Left lung (tissue), 14 donors: ENCODE data around the gene PCDHGB1. TPM values are rescaled to one million over a fixed set of nuclear protein-coding genes. Genes with fewer than 3 reads are reported as not detected.
"Not testable (repeated sequence)": the region's sequence is repeated elsewhere in the genome, so short reads cannot be mapped to it uniquely, and the experiment has no call there.

Experiments
- ATAC-seq: fragments of 200-7000 bp; cut with Tn5 transposase; one replicate; pipeline ENCODE4 v1.9.1; 2020; ENCODE audit warnings: moderate library complexity
- DNase-seq, 4 donors: peaks; one replicate each; pipeline ENCODE4 v3.0.0-alpha.2; 2013 to 2020
- H3K27ac ChIP-seq, 2 donors: fragments of 200-600 bp; sonication (generic) in 1 of 2; one replicate each; pipeline versions ENCODE4 v1.5.0 to v1.8.0; 2020 to 2021
- H3K27me3 ChIP-seq, 2 donors: fragments of 200-600 bp; sonication (generic) in 1 of 2; one replicate each; pipeline versions ENCODE4 v1.5.0 to v1.8.0; 2020 to 2021
- H3K36me3 ChIP-seq, 2 donors: fragments of 200-600 bp; sonication (generic) in 1 of 2; one replicate each; pipeline versions ENCODE4 v1.5.0 to v1.8.0; 2020 to 2021
- H3K4me1 ChIP-seq, 2 donors: fragments of 200-600 bp; one replicate each; pipeline ENCODE4 v1.8.0; 2021
- H3K4me3 ChIP-seq, 2 donors: fragments of 200-600 bp; sonication (generic) in 1 of 2; one replicate each; pipeline versions ENCODE4 v1.5.0 to v1.8.0; 2020 to 2021; ENCODE audit warnings: mild to moderate bottlenecking in 1 of 2
- H3K9me3 ChIP-seq, 2 donors: fragments of 200-600 bp; sonication (generic) in 1 of 2; one replicate each; pipeline versions ENCODE4 v1.5.0 to v1.8.0; 2020 to 2021
- CTCF ChIP-seq, 2 donors: fragments of 200-600 bp; sonication (generic) in 1 of 2; IDR thresholded peaks; one replicate each; pipeline versions ENCODE4 v1.5.0 to v1.8.0; 2021; ENCODE audit warnings: antibody characterized with exemption in 2 of 2
- intact Hi-C, 2 donors: fragments of 100-400 bp; cut with DNase I; formaldehyde crosslinking; loops; one replicate each; pipeline versions ENCODE4 v1.11.2 to v1.14.2; 2022
- long read RNA-seq, 12 donors: library from polyadenylated mRNA in 2 of 12; unstranded in 2 of 12; transcript quantifications; one replicate each; pipeline ENCODE4 v2.0.0 and lab custom pipeline, GENCODE V29; 2019 to 2026
- polyA plus RNA-seq, 6 donors: library from polyadenylated mRNA; unstranded; fragments of 120-200 nt; gene quantifications; one replicate each; pipeline ENCODE4 v1.2.1, GENCODE V29; 2013; ENCODE audit not compliant: insufficient read length in 6 of 6
- total RNA-seq, 2 donors: library from RNA; stranded (reverse); fragmentation: NEBNext Ultra II Directional; extraction: Animal tissue kit (Norgen Biotek cat#: 25700); gene quantifications; one replicate each; pipeline ENCODE4 v1.2.1, GENCODE V29; 2021
- donor health status: DM: no; HTN: yes; CAD: no.
- donor health status: DM: no; HTN: no; CAD: no.

PCDHGB1 gene
- total RNA-seq (1 to 10 TPM; 1.7 to 2.1 TPM), polyA plus RNA-seq (1 to 10 TPM; 1.4 to 2.3 (median 1.7) TPM)
- long read RNA-seq, donor 1, full-length matches to known transcripts, result 1 of 1 reads
- long read RNA-seq, donor 1, partial matches to known transcripts, result 0 of 1 reads
- long read RNA-seq, donor 1, other reads (novel, unspliced or antisense), result 0 of 1 reads
- long read RNA-seq, donor 2, full-length matches to known transcripts, result 3 of 3 reads
- long read RNA-seq, donor 2, partial matches to known transcripts, result 0 of 3 reads
- long read RNA-seq, donor 2, other reads (novel, unspliced or antisense), result 0 of 3 reads
- long read RNA-seq, donor 3, result 0 reads
- long read RNA-seq, donor 4, result 0 reads
- long read RNA-seq, donor 5, full-length matches to known transcripts, result 5 of 5 reads
- long read RNA-seq, donor 5, partial matches to known transcripts, result 0 of 5 reads
- long read RNA-seq, donor 5, other reads (novel, unspliced or antisense), result 0 of 5 reads
- long read RNA-seq, donor 6, full-length matches to known transcripts, result 2 of 2 reads
- long read RNA-seq, donor 6, partial matches to known transcripts, result 0 of 2 reads
- long read RNA-seq, donor 6, other reads (novel, unspliced or antisense), result 0 of 2 reads
- long read RNA-seq, donor 7, partial matches to known transcripts, result 0 of 1 reads
- long read RNA-seq, donor 7, other reads (novel, unspliced or antisense), result 0 of 1 reads
- long read RNA-seq, donor 8, partial matches to known transcripts, result 0 of 2 reads
- long read RNA-seq, donor 8, other reads (novel, unspliced or antisense), result 0 of 2 reads
- long read RNA-seq, donor 9, result 0 reads
- long read RNA-seq, donor 10, result 0 reads
- long read RNA-seq, donor 11, full-length matches to known transcripts, result 7 of 7 reads
- long read RNA-seq, donor 11, partial matches to known transcripts, result 0 of 7 reads
- long read RNA-seq, donor 11, other reads (novel, unspliced or antisense), result 0 of 7 reads
- long read RNA-seq, donor 12, partial matches to known transcripts, result 0 of 2 reads
- long read RNA-seq, donor 12, other reads (novel, unspliced or antisense), result 0 of 2 reads

- DNase-seq, result no peak
- TF ChIP-seq CTCF (IDR thresholded peaks at IDR 0.05), result no peak
- ATAC-seq, result no peak
- H3K36me3 ChIP-seq, result no peaks in the 10 kb centered on the region
- no peak within 1 kb of the TSS for H3K4me3 ChIP-seq
- H3K4me1 ChIP-seq, result no peaks in the 10 kb centered on the region
- H3K27me3 ChIP-seq, result peaks cover 5 to 74% of the 10 kb centered on the region in 2 donors
- H3K27ac ChIP-seq, result no peak within 1 kb of the TSS
- peaks cover 0 to 77% of the 10 kb centered on the region in 2 donors for H3K9me3 ChIP-seq
- intact Hi-C loops, result loop anchor here in 1 of 2 donors (10.0 kb wide), 1 partner anchor 215 kb away; no protein-coding TSS in a partner anchor
Measured at GRCh38 chr5:141349917-141350619, at the start of gene PCDHGB1. Gene PCDHGB1, plus strand, starts transcription at chr5:141350099. Its CDS starts 162 bp downstream, at chr5:141350261.

GRCh38 chr5:141303756-141304155, 46.1 kb upstream of the PCDHGB1 start, which contains the start of gene SLC25A2:
Gene SLC25A2, minus strand, starts transcription at chr5:141304049. Its CDS starts 184 bp downstream, at chr5:141303865.
- Histone ChIP-seq H3K4me1 (no peaks in the 10 kb centered on the region), H3K27ac (no peak within 1 kb of the TSS), H3K4me3 (no peak within 1 kb of the TSS), H3K9me3 (peaks cover 0 to 100% of the 10 kb centered on the region in 2 donors), H3K36me3 (peaks cover 0 to 12% of the 10 kb centered on the region in 2 donors), H3K27me3 (no peaks in the 10 kb centered on the region)
- DNase-seq (peak in 1 of 4 donors; percentile 62), ATAC-seq (no peak)
- no peak for TF ChIP-seq CTCF (IDR thresholded peaks at IDR 0.05)
- intact Hi-C loops, result no loop called here

GRCh38 chr5:141306630-141307029, 43.3 kb upstream of the PCDHGB1 start:
- H3K4me3 ChIP-seq, result no peak overlapping the region
- peaks cover 0 to 12% of the 10 kb centered on the region in 2 donors for H3K36me3 ChIP-seq
- TF ChIP-seq CTCF (IDR thresholded peaks at IDR 0.05), result no peak
- no peaks in the 10 kb centered on the region for H3K27me3 ChIP-seq
- no peak for DNase-seq
- H3K9me3 ChIP-seq, result peaks cover 0 to 100% of the 10 kb centered on the region in 2 donors
- no peaks in the 10 kb centered on the region for H3K4me1 ChIP-seq
- no peak for ATAC-seq
- intact Hi-C loops, result no loop called here
- H3K27ac ChIP-seq, result no peak overlapping the region

- intact Hi-C loops, result no loop called here
- DNase-seq (no peak), ATAC-seq (no peak)
- TF ChIP-seq CTCF (IDR thresholded peaks at IDR 0.05), result no peak
- Histone ChIP-seq H3K4me3 (no peak overlapping the region), H3K4me1 (no peaks in the 10 kb centered on the region), H3K27ac (no peak overlapping the region), H3K9me3 (peaks cover 5 to 100% of the 10 kb centered on the region in 2 donors), H3K27me3 (no peaks in the 10 kb centered on the region), H3K36me3 (peaks cover 0 to 60% of the 10 kb centered on the region in 2 donors)
Measured at GRCh38 chr5:141313711-141314110, 36.2 kb upstream of the PCDHGB1 start.

GRCh38 chr5:141316963-141317362, 32.9 kb upstream of the PCDHGB1 start:
- H3K27ac ChIP-seq, DNase-seq, H3K4me3 ChIP-seq, H3K27me3 ChIP-seq, ATAC-seq, intact Hi-C loops: not testable (repeated sequence)
- Histone ChIP-seq H3K4me1 (peaks cover 0 to 12% of the 10 kb centered on the region in 2 donors), H3K36me3 (peaks cover 0 to 72% of the 10 kb centered on the region in 2 donors), H3K9me3 (peaks cover 6 to 97% of the 10 kb centered on the region in 2 donors)
